ENCODE data around the gene SAA4.

The SAA4 gene

DNA sequence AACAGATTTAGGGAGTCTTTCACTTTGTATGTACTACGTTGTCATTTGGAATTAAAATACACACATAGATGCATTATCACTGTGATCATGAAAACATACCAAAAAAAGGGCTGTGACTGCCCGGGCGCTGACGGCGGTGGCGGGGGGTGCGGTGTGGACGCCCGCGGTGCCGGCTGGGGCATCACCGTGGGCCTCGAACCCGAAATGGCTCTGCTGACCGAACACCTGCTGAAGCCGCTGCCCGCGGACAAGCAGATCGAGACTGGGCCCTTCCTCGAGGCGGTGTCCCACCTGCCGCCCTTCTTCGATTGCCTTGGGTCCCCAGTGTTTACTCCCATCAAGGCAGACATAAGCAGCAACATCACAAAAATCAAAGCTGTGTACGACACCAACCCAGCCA is 47.8 kb downstream of the SAA4 start:
- no peak for DNase-seq
